Measurements from ENCODE around the gene SIGLEC15.
"Not testable (repeated sequence)": the region's sequence is repeated elsewhere in the genome, so short reads cannot be mapped to it uniquely, and the experiment has no call there.

Gene SIGLEC15

DNA sequence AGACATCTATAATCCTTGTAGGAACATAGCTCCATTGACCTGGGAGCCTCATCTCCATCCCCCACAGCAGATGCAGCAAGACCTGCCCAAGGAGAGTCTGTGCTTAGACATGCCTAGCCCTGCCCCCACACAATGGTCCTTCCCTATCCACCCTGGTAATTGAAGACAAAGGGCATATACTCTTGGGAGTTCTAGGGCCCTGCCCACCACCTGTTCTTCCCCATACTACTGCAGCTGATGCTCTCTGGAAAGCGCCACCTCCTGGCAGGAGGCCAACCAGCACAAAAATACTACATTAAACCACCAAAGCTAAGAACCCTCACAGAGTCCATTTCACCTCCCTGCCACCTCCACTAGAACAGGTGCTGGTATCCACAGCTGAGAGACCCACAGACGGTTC lies 18.3 kb upstream of the SIGLEC15 start:
- H3K27ac ChIP-seq (ENCODE audit: low read length); H3K9ac ChIP-seq (ENCODE audit: low read depth, low read length); H3K4me3 ChIP-seq (ENCODE audit: low read depth in 1 of 2, low read length in 2 of 2); ATAC-seq (ENCODE audit: insufficient read depth, low read depth); H3K27me3 ChIP-seq (ENCODE audit: insufficient read depth, low read length, poor library complexity); H3K4me2 ChIP-seq (ENCODE audit: insufficient read depth, low read length); H2AFZ ChIP-seq (ENCODE audit: low read depth, low read length); H3K9me3 ChIP-seq (ENCODE audit: insufficient read depth, low read length, severe bottlenecking); H4K20me1 ChIP-seq (ENCODE audit: insufficient read depth, low read length); H3K79me2 ChIP-seq (ENCODE audit: insufficient read depth, low read length); H3K4me1 ChIP-seq (ENCODE audit: insufficient read depth, low read length); H3K36me3 ChIP-seq (ENCODE audit: insufficient read depth, low read length): not testable (repeated sequence)
- TF ChIP-seq, protein P1, sequence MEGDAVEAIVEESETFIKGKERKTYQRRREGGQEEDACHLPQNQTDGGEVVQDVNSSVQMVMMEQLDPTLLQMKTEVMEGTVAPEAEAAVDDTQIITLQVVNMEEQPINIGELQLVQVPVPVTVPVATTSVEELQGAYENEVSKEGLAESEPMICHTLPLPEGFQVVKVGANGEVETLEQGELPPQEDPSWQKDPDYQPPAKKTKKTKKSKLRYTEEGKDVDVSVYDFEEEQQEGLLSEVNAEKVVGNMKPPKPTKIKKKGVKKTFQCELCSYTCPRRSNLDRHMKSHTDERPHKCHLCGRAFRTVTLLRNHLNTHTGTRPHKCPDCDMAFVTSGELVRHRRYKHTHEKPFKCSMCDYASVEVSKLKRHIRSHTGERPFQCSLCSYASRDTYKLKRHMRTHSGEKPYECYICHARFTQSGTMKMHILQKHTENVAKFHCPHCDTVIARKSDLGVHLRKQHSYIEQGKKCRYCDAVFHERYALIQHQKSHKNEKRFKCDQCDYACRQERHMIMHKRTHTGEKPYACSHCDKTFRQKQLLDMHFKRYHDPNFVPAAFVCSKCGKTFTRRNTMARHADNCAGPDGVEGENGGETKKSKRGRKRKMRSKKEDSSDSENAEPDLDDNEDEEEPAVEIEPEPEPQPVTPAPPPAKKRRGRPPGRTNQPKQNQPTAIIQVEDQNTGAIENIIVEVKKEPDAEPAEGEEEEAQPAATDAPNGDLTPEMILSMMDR (IDR thresholded peaks at IDR 0.05; ENCODE audit: borderline replicate concordance, extremely low read depth, low read length, poor library complexity, severe bottlenecking): peak; percentile 57
- DNase-seq: peak; percentile 36

DNA sequence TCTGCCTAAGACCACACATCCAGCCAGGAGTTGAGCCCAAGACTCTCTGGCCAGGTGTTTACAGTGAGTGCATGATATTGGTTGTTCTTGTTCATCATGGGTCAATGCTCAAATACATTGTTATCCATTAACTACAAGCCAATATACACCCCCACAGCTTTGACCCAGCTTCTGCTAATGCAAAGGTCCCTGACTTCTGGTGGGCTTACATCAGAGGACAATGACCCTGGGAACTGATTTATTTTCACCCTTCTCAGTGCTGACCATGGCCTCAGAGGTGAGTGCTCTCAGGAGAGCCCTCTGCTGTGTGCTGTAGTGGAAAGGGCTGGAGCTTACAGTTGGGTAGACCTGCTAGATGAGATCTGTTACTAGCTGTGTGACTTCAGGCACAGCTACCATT lies 10.7 kb upstream of the SIGLEC15 start:
- not testable (repeated sequence) for DNase-seq; H3K27ac ChIP-seq (ENCODE audit: low read length); H3K4me1 ChIP-seq (ENCODE audit: insufficient read depth, low read length); H3K4me2 ChIP-seq (ENCODE audit: insufficient read depth, low read length); H3K36me3 ChIP-seq (ENCODE audit: insufficient read depth, low read length); H3K9me3 ChIP-seq (ENCODE audit: insufficient read depth, low read length, severe bottlenecking); H3K79me2 ChIP-seq (ENCODE audit: insufficient read depth, low read length); H2AFZ ChIP-seq (ENCODE audit: low read depth, low read length); H3K4me3 ChIP-seq (ENCODE audit: low read depth in 1 of 2, low read length in 2 of 2); H4K20me1 ChIP-seq (ENCODE audit: insufficient read depth, low read length); H3K27me3 ChIP-seq (ENCODE audit: insufficient read depth, low read length, poor library complexity); ATAC-seq (ENCODE audit: insufficient read depth, low read depth); H3K9ac ChIP-seq (ENCODE audit: low read depth, low read length)

DNA sequence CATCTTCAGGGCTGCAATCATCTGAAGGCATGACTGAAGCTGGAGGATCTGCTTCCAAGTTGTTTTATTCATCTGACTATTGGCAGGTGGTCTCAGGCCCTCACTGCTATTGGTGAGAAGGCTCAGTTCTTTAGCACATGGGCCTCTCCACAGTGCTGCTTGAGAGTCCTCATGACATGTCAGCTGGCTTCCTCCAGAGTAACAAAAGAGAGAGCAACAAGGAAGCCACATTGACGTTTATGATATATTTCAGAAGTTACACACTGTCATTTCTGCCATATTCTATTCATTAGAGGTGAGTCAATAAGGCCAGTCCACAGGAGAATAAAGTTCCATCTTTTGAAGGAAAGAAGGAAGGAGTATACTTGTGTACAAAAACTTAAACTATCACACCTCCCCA lies 7.9 kb upstream of the SIGLEC15 start:
- H3K27me3 ChIP-seq (ENCODE audit: insufficient read depth, low read length, poor library complexity): no peaks in the 10 kb centered on the region
- no peak for DNase-seq
- no peaks in the 10 kb centered on the region for H3K4me1 ChIP-seq (ENCODE audit: insufficient read depth, low read length)
- no peaks in the 10 kb centered on the region for H3K36me3 ChIP-seq (ENCODE audit: insufficient read depth, low read length)
- no peak for ATAC-seq (ENCODE audit: insufficient read depth, low read depth)
- no peak overlapping the region for H3K4me3 ChIP-seq (ENCODE audit: low read depth in 1 of 2, low read length in 2 of 2)
- no peak overlapping the region for H2AFZ ChIP-seq (ENCODE audit: low read depth, low read length)
- H3K79me2 ChIP-seq (ENCODE audit: insufficient read depth, low read length): no peaks in the 10 kb centered on the region
- no peak for TF ChIP-seq EZH2 (IDR thresholded peaks at IDR 0.05; ENCODE audit: borderline replicate concordance, low read depth, low read length, severe bottlenecking)
- TF ChIP-seq, protein P1 (IDR thresholded peaks at IDR 0.05; ENCODE audit: borderline replicate concordance, extremely low read depth, low read length, poor library complexity, severe bottlenecking): no peak
- H3K27ac ChIP-seq (ENCODE audit: low read length): no peak overlapping the region
- H3K4me2 ChIP-seq (ENCODE audit: insufficient read depth, low read length): no peak overlapping the region
- no peaks in the 10 kb centered on the region for H3K9me3 ChIP-seq (ENCODE audit: insufficient read depth, low read length, severe bottlenecking)
- no peak overlapping the region for H3K9ac ChIP-seq (ENCODE audit: low read depth, low read length)
- H4K20me1 ChIP-seq (ENCODE audit: insufficient read depth, low read length): no peaks in the 10 kb centered on the region

DNA sequence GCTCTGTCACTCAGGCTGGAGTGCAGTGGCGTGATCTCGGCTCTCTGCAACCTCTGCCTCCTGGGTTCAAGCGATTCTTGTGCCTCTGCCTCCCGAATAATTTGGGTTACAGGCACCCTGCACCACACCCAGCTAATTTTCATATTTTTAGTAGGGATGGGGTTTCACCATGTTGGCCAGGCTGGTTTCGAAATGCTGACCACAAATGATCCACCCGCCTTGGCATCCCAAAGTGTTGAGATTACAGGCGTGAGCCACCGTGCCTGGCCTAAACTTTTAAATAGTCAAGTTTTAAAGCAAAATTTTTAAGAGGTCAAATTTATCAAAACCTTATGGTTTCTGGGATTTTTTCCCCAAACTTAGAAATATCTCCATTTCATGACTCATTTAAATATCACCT lies 6.7 kb upstream of the SIGLEC15 start:
- not testable (repeated sequence) for H3K4me3 ChIP-seq (ENCODE audit: low read depth in 1 of 2, low read length in 2 of 2); H3K27me3 ChIP-seq (ENCODE audit: insufficient read depth, low read length, poor library complexity); H4K20me1 ChIP-seq (ENCODE audit: insufficient read depth, low read length); H3K4me1 ChIP-seq (ENCODE audit: insufficient read depth, low read length); H2AFZ ChIP-seq (ENCODE audit: low read depth, low read length); ATAC-seq (ENCODE audit: insufficient read depth, low read depth); H3K4me2 ChIP-seq (ENCODE audit: insufficient read depth, low read length); H3K9ac ChIP-seq (ENCODE audit: low read depth, low read length); H3K36me3 ChIP-seq (ENCODE audit: insufficient read depth, low read length); H3K9me3 ChIP-seq (ENCODE audit: insufficient read depth, low read length, severe bottlenecking); DNase-seq; H3K27ac ChIP-seq (ENCODE audit: low read length); H3K79me2 ChIP-seq (ENCODE audit: insufficient read depth, low read length)
